ENCODE data around the gene EMILIN2. TPM values are rescaled to one million over a fixed set of nuclear protein-coding genes. Genes with fewer than 3 reads are reported as not detected.

EMILIN2 gene
- total RNA-seq, 1 donor from 2014 or later: 26.8 TPM

- Histone ChIP-seq H3K4me3 (no peak overlapping the region), H3K36me3 (no peaks in the 10 kb centered on the region), H3K4me1 (peaks cover 36% of the 10 kb centered on the region), H3K9me3 (no peaks in the 10 kb centered on the region), H3K27me3 (no peaks in the 10 kb centered on the region), H3K27ac (peak overlapping the region; percentile 70)
- intact Hi-C loops (cut with DNase I): no loop called here
- peak in 1 of 2 donors; percentile 60 for DNase-seq (ENCODE audit: extremely low spot score in 2 of 2)
- TF ChIP-seq POLR2A (IDR thresholded peaks at IDR 0.05) (no peak), POLR2AphosphoS5 (IDR thresholded peaks at IDR 0.05; ENCODE audit: insufficient read depth in 1 of 2, low read depth in 1 of 2) (no peak)
- TF ChIP-seq, protein P1, sequence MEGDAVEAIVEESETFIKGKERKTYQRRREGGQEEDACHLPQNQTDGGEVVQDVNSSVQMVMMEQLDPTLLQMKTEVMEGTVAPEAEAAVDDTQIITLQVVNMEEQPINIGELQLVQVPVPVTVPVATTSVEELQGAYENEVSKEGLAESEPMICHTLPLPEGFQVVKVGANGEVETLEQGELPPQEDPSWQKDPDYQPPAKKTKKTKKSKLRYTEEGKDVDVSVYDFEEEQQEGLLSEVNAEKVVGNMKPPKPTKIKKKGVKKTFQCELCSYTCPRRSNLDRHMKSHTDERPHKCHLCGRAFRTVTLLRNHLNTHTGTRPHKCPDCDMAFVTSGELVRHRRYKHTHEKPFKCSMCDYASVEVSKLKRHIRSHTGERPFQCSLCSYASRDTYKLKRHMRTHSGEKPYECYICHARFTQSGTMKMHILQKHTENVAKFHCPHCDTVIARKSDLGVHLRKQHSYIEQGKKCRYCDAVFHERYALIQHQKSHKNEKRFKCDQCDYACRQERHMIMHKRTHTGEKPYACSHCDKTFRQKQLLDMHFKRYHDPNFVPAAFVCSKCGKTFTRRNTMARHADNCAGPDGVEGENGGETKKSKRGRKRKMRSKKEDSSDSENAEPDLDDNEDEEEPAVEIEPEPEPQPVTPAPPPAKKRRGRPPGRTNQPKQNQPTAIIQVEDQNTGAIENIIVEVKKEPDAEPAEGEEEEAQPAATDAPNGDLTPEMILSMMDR (IDR thresholded peaks at IDR 0.05): no peak
These were observed 33.1 kb downstream of the EMILIN2 start for GRCh38 chr18:2879889-2880288.

- TF ChIP-seq, protein P1 (IDR thresholded peaks at IDR 0.05): no peak
- no peak for TF ChIP-seq POLR2AphosphoS5 (IDR thresholded peaks at IDR 0.05; ENCODE audit: insufficient read depth in 1 of 2, low read depth in 1 of 2)
- TF ChIP-seq POLR2A (IDR thresholded peaks at IDR 0.05): no peak
- no peaks in the 10 kb centered on the region for H3K27me3 ChIP-seq
- H3K9me3 ChIP-seq: no peaks in the 10 kb centered on the region
- no peaks in the 10 kb centered on the region for H3K36me3 ChIP-seq
- H3K27ac ChIP-seq: peak overlapping the region; percentile 70
- DNase-seq (ENCODE audit: extremely low spot score in 2 of 2): peak in 1 of 2 donors; percentile 42
- H3K4me3 ChIP-seq: no peak overlapping the region
- peaks cover 30% of the 10 kb centered on the region for H3K4me1 ChIP-seq
- intact Hi-C loops (cut with DNase I): no loop called here
These were observed 33.7 kb downstream of the EMILIN2 start for GRCh38 chr18:2880473-2880872.

DNA sequence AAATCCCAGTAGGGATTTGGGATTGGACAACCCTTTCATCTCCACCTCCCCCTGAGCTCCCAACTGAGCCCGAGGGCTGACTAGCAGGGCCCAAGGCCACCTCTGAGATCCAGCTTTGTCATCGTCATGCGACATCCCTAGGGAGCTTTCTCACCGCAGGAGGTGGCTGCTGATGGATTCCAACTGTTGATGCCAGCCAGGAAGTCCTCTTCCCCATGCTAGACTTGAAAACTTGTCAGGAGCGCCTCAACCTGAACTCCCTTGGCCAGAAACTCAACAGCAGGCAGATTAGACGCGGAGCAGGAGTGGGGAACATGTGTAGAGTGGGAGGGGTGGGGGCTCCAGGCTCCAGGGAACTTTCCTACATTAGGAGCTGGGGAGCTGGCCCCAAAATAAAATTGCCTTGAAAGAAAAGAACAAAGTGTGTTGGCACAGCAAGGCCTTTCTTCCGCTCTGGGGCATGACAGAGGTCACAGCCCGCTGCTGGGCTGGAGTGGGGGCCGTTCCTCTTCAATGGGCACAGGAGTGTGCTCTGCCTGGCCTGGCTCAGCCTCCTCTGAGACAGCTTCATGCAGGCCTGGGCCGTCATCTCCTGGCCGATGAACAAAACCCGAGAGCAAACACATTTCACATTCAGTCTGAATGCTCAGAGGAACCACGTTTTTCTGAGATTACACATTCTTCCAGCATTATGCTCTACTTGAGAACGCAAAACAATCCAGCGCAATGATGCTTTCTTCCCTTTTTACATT is 34.5 kb downstream of the EMILIN2 start:
- Histone ChIP-seq H3K9me3 (no peaks in the 10 kb centered on the region), H3K27ac (peak overlapping the region; percentile 70), H3K4me1 (peaks cover 29% of the 10 kb centered on the region), H3K27me3 (no peaks in the 10 kb centered on the region), H3K36me3 (no peaks in the 10 kb centered on the region), H3K4me3 (no peak overlapping the region)
- peak in 1 of 2 donors; percentile 88 for DNase-seq (ENCODE audit: extremely low spot score in 2 of 2)
- TF ChIP-seq, protein P1 (IDR thresholded peaks at IDR 0.05): no peak
- TF ChIP-seq POLR2AphosphoS5 (IDR thresholded peaks at IDR 0.05; ENCODE audit: insufficient read depth in 1 of 2, low read depth in 1 of 2): peak in 1 of 2 donors; percentile 67
- intact Hi-C loops (cut with DNase I): no loop called here

DNA sequence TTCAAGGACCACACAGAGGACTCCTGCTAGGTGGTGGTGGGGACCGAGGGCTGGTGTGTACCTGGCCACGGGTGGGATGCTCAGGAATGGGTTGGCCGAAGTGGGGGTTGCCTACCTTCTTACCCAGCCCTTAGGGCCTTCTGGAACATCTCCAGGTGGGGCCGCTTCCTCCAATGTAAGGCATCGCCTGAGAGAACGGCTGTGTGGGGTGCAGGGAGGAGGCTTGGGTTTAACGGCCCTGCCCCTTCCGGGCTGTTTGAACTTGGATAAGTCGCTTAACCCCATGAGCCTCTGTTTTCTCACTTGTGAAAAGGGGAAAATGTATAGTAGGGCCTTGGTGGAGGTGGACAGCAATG is 35.0 kb downstream of the EMILIN2 start:
- Histone ChIP-seq H3K4me3 (no peak overlapping the region), H3K27me3 (no peaks in the 10 kb centered on the region), H3K36me3 (no peaks in the 10 kb centered on the region), H3K4me1 (peaks cover 29% of the 10 kb centered on the region), H3K27ac (peak overlapping the region; percentile 70), H3K9me3 (no peaks in the 10 kb centered on the region)
- intact Hi-C loops (cut with DNase I): no loop called here
- peak in 1 of 2 donors; percentile 38 for TF ChIP-seq POLR2AphosphoS5 (IDR thresholded peaks at IDR 0.05; ENCODE audit: insufficient read depth in 1 of 2, low read depth in 1 of 2)
- TF ChIP-seq POLR2A (IDR thresholded peaks at IDR 0.05): no peak
- DNase-seq (ENCODE audit: extremely low spot score in 2 of 2): peak in 1 of 2 donors; percentile 86

GRCh38 chr18:2882201-2882600 is 35.4 kb downstream of the EMILIN2 start:
- Histone ChIP-seq H3K9me3 (no peaks in the 10 kb centered on the region), H3K4me3 (no peak overlapping the region), H3K27ac (peak overlapping the region; percentile 70), H3K36me3 (no peaks in the 10 kb centered on the region), H3K4me1 (peaks cover 29% of the 10 kb centered on the region), H3K27me3 (no peaks in the 10 kb centered on the region)
- intact Hi-C loops (cut with DNase I): no loop called here
- no peak for TF ChIP-seq POLR2AphosphoS5 (IDR thresholded peaks at IDR 0.05; ENCODE audit: insufficient read depth in 1 of 2, low read depth in 1 of 2)
- TF ChIP-seq POLR2A (IDR thresholded peaks at IDR 0.05): no peak
- TF ChIP-seq, protein P1 (IDR thresholded peaks at IDR 0.05): no peak
- peak in 1 of 2 donors; percentile 72 for DNase-seq (ENCODE audit: extremely low spot score in 2 of 2)
